ENCODE results near the gene SLC29A4. TPM values are rescaled to one million over a fixed set of nuclear protein-coding genes. Genes with fewer than 3 reads are reported as not detected.

The SLC29A4 gene
- total RNA-seq, 2 donors from 2014 or later, result 5.3 TPM; not detected in 1

DNA sequence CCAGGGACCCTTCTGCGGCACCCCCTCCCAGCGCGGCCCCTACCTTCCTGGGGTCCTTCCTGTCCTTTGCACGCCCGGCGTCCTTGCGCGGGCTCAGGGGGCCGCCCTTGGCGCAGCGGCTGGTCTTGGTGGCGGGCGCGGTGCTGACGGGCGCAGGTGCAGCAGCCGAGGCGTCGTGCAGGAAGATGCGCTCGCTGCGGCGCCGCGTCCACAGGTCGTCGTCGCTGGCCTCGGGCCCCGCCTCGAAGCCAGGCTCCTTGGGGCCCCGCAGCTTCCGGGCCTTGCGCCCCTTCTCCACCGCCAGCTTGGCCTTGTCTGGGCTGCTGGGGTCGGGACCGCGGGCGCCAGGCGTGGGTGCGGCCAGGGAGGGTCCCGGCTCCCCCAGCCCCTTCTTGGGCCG, 49.8 kb downstream of the SLC29A4 start:
- peaks cover 25 to 37% of the 10 kb centered on the region in 2 donors for H3K36me3 Mint-ChIP-seq
- H3K27ac Mint-ChIP-seq, result no peak overlapping the region
- ATAC-seq (no peak), DNase-seq (ENCODE audit: low spot score in 2 of 2) (no peak)
- peaks cover 6 to 12% of the 10 kb centered on the region in 2 donors for H3K9me3 Mint-ChIP-seq

DNA sequence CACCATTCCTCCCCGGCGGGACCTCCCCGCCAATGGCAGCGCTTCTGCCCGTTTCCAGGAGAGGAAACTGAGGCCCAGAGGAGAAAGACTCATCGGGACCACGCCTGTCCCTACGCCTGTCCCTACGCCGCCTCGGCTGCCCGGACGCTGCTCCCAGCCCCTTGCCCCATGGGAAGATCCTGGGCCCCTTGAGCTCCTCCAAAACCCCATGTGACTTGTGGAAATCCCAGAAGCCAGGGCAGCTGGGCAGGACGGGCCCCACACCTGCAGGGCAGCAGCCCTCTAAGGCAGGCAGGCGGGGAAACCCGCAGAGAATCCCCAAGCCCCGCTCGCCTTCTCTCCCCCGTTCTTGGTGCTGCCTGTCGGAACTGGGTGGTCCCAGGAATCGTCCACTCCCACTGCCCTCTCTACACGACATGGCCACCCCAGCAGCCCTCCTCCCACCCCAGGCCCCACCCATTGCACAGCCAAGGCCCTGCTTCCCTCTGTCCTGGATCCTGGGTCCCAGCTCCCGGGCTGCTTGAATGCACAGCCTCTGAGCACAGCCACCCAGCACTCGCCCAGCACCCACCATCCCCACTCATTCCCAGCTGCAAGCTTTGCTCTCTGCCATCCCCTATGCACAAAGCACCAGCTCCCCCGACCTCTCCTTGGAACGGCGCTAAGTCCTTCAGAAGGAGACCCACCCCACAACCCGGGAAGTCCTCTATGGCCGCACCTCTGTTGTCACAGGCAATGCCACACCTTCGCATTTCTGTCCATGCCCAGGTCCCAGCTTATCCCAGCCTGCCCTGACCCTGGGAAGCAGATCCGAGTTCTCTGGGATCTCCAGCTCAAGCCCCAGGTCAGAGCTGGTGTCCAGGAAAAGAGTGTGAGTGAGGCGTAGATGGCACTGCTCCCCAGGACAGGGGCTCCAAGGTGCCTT, 50.6 kb downstream of the SLC29A4 start:
- ATAC-seq (no peak), DNase-seq (ENCODE audit: low spot score in 2 of 2) (no peak)
- H3K36me3 Mint-ChIP-seq, result peaks cover 29 to 45% of the 10 kb centered on the region in 2 donors
- peaks cover 9 to 12% of the 10 kb centered on the region in 2 donors for H3K9me3 Mint-ChIP-seq
- H3K27ac Mint-ChIP-seq, result no peak overlapping the region

DNA sequence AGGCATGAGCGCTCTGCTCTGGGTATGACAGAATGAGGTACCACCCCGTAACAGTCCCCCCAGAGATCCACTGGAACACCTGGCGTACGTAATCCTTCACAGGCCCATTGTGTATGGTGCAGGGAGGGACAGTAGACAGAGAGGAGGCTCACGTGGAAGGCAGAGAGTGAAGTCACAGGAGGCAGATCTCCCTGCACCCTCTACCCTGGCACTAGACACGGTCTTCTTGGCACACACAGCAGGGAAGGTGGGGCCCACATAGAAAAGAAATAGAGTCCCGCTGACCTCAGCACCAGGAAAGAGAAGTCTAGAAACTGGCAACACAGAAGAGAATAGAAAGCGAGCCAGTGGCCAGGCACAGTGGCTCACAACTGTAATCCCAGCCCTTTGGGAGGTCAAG, 51.9 kb downstream of the SLC29A4 start:
- DNase-seq (ENCODE audit: low spot score in 2 of 2), result no peak
- H3K27ac Mint-ChIP-seq, result no peak overlapping the region
- ATAC-seq, result no peak
- peaks cover 9 to 12% of the 10 kb centered on the region in 2 donors for H3K9me3 Mint-ChIP-seq
- H3K36me3 Mint-ChIP-seq, result peaks cover 34 to 54% of the 10 kb centered on the region in 2 donors

DNA sequence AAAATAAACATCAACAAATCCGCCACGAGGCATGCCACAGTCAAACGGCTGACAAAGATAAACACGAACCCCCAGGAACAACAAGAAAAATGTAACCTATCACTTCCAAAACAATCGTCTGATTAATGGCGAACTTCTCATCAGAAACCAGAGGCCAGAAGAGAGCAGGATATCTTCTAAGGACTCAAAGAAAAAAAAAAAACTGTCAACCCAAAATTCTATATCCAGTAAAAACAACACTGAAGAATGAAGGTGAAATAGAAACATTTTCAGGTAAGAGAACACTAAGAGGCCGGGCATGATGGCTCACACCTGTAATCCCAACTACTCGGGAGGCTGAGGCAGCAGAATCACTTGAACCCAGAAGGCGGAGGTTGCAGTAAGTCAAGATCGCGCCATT, 54.3 kb downstream of the SLC29A4 start:
- H3K36me3 Mint-ChIP-seq, result peaks cover 50 to 68% of the 10 kb centered on the region in 2 donors

DNA sequence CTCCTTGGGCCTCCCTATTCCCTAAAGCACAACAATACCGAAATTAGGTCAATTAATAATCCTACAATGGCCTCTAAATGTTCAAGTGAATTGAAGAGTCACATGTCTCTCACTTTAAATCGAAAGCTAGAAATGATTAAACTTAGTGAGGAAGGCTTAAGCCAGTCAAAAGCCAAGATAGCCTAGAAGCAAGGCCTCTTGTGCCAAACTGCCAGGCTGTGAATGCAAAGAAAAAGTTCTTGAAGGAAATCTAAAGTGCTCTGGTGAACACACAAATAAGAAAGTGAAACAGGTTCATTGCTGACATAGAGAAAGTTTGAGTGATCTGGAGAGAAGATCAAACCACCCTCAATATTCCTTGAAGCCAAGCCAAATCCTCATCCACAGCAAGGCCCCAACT, 57.2 kb downstream of the SLC29A4 start:
- DNase-seq (ENCODE audit: low spot score in 2 of 2), result no peak
- H3K27ac Mint-ChIP-seq, result no peak overlapping the region
- H3K36me3 Mint-ChIP-seq, result peaks cover 68 to 87% of the 10 kb centered on the region in 2 donors
- ATAC-seq, result no peak
- H3K9me3 Mint-ChIP-seq, result peaks cover 17 to 22% of the 10 kb centered on the region in 2 donors

More for the DNA sequence above, 54.3 kb downstream of the SLC29A4 start:
- DNase-seq (ENCODE audit: low spot score in 2 of 2), result no peak
- peaks cover 9 to 12% of the 10 kb centered on the region in 2 donors for H3K9me3 Mint-ChIP-seq
- no peak overlapping the region for H3K27ac Mint-ChIP-seq
- ATAC-seq, result no peak

DNA sequence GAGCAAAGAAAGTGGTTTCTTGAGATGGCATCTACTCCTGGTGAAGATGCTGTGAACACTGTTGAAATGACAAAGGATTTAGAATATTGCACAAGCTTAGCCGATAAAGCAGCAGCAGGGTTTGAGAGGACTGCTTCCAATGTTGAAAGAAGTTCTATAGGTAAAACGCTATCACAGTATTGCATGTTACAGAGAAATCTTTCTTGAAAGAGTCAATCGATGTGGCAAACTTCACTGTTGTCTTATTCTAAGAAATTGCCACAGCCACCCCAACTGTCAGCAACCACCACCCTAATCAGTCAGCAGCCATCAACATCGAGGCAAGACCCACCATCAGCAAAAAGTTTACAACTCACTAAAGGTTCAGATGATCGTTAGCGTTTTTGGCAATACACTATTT, 59.9 kb downstream of the SLC29A4 start:
- Mint-ChIP-seq H3K36me3 (peaks cover 58 to 72% of the 10 kb centered on the region in 2 donors), H3K27ac (no peak overlapping the region), H3K9me3 (peaks cover 11 to 13% of the 10 kb centered on the region in 2 donors)
- no peak for ATAC-seq
- no peak for DNase-seq (ENCODE audit: low spot score in 2 of 2)

DNA sequence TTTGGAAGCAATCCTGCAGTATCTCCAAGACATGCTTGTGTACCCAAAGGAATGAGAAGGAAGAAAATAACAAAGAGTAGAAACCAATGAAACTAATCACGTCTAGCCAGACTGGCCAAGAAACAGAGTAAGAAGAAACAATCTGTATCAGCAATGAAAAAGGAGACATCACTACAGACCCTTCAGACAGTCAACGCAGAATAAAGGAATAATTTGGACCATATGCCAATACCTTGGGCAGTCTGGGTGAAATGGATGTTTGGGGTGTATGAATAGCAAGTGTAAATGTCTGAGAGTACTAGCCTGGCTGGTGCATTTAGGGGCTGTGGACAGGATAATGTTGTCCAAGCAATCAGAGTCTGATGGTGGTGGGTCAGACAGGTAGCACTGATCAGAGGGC, 61.1 kb downstream of the SLC29A4 start:
- no peak for ATAC-seq
- peaks cover 8 to 13% of the 10 kb centered on the region in 2 donors for H3K9me3 Mint-ChIP-seq
- no peak for DNase-seq (ENCODE audit: low spot score in 2 of 2)
- H3K36me3 Mint-ChIP-seq, result peaks cover 50 to 59% of the 10 kb centered on the region in 2 donors
- H3K27ac Mint-ChIP-seq, result no peak overlapping the region

DNA sequence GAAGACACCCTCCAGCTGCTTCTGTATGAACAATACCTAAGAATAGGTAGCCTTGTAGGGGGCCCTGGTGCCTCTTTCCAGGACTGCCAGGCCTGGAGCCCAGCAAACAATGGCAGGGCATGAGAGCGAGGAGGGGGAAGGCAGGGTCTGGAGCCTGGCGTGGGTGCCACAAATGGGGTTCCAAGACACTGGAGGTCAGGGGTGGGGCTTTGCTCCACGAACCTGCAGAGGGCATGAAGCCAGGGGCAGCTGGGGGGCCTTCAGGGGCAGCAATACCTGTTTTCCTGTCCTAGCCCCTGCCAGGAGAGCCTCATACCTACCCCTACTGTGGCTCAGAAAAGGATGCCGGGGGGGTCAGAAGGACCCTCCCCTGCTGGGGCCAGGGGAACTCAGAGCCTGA, 61.6 kb downstream of the SLC29A4 start:
- ATAC-seq, result no peak
- H3K36me3 Mint-ChIP-seq, result peaks cover 50 to 57% of the 10 kb centered on the region in 2 donors
- no peak for DNase-seq (ENCODE audit: low spot score in 2 of 2)
- peaks cover 8 to 13% of the 10 kb centered on the region in 2 donors for H3K9me3 Mint-ChIP-seq
- H3K27ac Mint-ChIP-seq, result no peak overlapping the region

DNA sequence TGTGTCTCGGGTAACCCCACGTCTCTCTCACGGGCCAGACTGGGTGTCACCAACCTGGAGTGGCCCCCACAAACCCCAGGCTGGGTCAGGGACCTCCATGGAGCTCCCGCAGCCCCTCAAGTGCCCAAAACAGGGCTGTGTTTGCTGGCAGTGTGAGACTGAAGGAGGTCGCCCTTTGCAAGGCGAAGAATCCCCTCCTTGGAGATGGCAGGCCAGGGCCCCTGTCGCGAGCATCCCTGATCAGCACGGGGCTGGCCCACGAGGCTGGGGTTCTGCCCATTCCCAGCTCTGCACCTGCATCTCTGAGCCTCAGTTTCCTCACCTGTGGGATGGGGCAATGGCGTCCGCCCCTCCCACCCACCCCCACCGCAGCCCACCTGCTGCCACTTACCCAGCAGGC, 62.4 kb downstream of the SLC29A4 start:
- DNase-seq (ENCODE audit: low spot score in 2 of 2) (no peak), ATAC-seq (no peak)
- H3K36me3 Mint-ChIP-seq, result peaks cover 44 to 50% of the 10 kb centered on the region in 2 donors
- H3K27ac Mint-ChIP-seq, result no peak overlapping the region
- peaks cover 8 to 13% of the 10 kb centered on the region in 2 donors for H3K9me3 Mint-ChIP-seq

DNA sequence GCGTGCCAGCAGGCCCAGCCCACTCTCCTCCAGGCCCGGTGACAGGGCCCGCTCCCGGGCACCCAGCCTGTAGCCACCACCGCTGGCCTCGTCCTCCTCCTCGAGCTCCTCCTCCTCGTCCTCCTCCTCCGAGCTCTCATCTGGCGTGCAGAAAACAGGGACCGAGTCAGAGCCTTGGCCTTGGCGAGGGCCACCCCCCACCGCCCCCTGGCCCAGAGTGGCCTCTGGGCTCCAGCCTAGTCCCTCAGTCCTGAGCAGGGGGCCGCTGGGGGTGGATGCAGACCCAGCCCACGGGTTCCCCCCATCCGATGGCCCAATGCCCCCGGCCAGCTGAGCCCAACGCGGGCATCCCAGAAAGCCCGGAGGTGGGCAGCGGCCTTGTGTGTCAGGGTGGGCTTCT, 62.9 kb downstream of the SLC29A4 start:
- no peak for ATAC-seq
- Mint-ChIP-seq H3K9me3 (peaks cover 8 to 13% of the 10 kb centered on the region in 2 donors), H3K36me3 (peaks cover 39 to 45% of the 10 kb centered on the region in 2 donors), H3K27ac (no peak overlapping the region)
- no peak for DNase-seq (ENCODE audit: low spot score in 2 of 2)

DNA sequence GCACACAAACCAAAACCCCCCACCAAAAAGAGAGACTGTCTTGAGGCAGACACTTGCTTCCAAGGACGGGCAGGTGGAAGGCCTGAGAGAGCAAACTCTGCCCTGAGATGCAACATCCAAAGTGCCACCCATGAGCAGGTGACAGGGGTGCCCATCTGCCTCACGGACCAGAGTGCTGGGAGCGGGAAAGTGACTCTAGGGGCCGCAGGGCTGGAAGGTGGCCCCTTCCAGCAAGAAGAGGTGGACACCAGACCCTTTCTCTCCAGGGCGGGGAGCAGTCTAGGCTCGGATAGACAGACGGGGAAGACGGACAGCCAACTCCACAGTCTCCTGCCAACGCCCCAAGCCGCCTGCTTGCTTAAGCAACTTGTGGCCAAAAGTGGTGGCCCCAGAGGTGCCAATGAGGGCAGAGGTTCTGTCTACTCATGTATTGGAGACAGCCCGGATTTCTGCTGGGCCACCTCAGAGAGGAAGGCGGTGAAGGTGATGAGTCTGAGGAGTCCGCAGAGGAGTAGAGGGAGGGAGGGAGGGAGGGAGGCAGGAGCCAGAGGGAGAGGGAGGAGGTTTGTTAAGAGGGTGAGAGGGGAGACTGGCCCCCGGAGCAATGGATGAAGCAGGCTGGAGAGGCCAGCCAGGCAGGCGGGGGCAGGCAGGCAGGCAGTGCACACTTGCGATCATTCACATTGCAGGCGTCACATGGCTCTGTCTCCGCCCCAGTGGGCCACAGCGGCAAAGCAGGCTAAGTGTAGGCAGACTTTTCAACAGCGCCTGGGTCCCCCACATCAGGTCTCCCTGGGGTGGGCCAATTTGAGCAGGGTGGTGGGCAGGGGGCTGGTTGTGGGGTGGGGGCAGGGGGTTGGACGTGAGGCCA, 65.6 kb downstream of the SLC29A4 start:
- H3K36me3 Mint-ChIP-seq, result peaks cover 26 to 31% of the 10 kb centered on the region in 2 donors
- ATAC-seq, result no peak
- H3K9me3 Mint-ChIP-seq, result peaks cover 8 to 9% of the 10 kb centered on the region in 2 donors
- peak overlapping the region in 1 of 2 donors; percentile 88 for H3K27ac Mint-ChIP-seq
- no peak for DNase-seq (ENCODE audit: low spot score in 2 of 2)

DNA sequence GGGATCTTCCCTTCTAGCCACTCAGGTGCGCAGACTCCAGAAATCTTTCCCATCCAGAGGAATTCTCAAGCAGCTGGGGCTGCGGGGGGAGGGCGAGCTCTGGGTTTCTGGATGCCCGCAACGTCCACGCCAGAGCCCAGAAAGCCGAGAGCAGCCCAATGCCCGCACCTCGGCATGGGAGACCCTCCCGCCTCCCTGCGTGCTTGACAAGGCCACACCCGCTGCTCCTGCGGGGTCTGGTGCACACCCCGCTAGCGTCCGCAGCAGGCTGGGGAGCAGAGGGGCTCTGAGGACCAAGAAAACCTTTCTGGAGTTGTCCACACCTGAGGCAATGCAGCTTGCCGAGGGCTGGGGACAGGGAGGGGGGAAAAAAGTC, 66.2 kb downstream of the SLC29A4 start:
- no peak for DNase-seq (ENCODE audit: low spot score in 2 of 2)
- Mint-ChIP-seq H3K9me3 (peaks cover 3% of the 10 kb centered on the region in 2 donors), H3K27ac (no peak overlapping the region), H3K36me3 (peaks cover 19 to 24% of the 10 kb centered on the region in 2 donors)
- no peak for ATAC-seq

DNA sequence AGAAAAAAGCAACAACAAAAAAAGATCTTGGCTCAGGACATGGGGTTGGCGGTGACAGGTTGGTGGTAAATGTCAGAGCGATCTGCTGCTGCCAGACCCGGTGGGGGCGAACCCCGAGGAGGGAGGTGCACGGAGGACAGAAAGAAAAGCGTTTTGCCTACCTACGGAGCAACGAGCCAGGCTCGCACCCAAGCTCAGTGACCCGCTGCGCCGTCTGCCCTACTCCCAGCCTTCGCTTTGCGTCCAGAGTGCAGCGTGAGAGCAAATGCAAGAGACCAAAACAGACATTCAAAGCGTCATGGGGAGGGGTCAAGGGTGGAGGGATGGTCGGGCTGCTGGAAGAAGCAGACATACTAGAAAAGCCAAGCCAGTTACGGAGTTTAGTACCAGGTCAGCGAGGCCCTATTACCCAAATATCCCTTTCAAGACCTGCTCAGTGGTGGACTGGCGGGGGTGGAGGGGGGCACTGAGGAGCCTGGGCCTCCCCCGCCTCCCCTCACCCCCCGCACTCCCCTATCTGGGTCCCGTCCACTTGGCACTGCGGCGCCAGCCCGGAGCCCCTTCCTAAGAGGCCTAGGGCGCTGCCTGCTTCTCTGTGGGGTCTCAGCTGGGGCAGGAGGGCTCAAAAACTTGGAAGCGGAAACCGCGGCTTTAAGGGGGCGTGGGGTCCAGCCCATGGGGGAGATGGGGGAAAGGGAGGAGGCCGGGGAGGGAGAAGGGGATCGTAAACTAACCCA, 66.9 kb downstream of the SLC29A4 start:
- ATAC-seq, result no peak
- no peak overlapping the region for H3K27ac Mint-ChIP-seq
- no peaks in the 10 kb centered on the region for H3K9me3 Mint-ChIP-seq
- DNase-seq (ENCODE audit: low spot score in 2 of 2), result no peak
- H3K36me3 Mint-ChIP-seq, result peaks cover 13 to 18% of the 10 kb centered on the region in 2 donors

DNA sequence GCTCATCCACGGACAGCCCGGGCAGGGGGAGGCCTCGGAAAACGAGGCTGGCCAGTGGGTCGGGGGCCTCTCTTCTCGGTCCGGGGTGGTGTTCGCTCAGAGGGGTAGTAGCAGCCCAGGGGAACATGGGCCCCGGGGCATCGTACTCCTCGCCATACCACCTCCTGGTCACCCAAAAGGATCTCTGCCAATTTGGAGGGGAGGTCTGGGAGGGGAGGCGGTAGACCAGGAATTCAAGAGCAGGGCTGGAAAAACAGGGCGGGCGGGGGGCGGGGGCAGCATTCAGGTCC, 67.4 kb downstream of the SLC29A4 start:
- Mint-ChIP-seq H3K9me3 (no peaks in the 10 kb centered on the region), H3K36me3 (peaks cover 8 to 13% of the 10 kb centered on the region in 2 donors), H3K27ac (no peak overlapping the region)
- no peak for ATAC-seq
- DNase-seq (ENCODE audit: low spot score in 2 of 2), result no peak

DNA sequence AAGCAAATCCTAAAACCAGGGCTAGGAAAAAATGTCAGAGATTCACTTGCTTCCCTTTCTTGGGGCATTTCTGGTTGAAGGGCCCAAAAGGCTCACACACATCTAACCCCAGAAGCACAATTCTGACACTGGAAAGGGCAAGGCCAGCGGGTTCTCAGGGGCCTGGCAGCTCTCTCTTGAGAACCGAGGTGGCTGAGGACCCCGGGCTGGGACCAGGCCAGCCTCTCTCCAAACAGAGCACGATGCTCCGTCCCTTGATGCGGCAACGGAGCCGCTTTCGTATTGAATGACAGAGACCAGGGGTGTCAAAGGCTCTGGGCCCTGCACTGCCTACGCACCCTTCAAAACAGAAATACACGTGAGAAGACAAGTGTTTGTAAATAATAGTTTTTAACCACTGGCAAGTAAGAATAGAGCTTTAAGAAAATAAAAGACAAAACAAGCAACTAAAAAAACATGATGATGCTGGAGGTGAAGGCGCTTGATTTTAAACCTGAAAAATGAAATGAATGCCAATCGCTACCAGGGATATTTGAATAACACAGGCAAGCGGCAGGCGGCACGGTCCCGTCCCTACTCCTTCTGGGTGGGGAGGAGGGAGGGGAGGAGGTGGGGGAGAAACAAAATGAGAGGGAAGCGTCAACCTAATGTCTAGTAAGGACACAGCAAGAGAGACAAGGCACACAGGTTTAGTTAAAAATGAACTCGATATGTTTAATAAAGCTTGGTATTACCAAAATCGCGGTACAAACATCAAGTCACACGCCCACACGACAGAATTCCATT, 68.0 kb downstream of the SLC29A4 start:
- Mint-ChIP-seq H3K36me3 (peaks cover 5 to 10% of the 10 kb centered on the region in 2 donors), H3K27ac (no peak overlapping the region), H3K9me3 (no peaks in the 10 kb centered on the region)
- ATAC-seq, result no peak
- DNase-seq (ENCODE audit: low spot score in 2 of 2), result no peak
